T-helper 1 cell treated with Interleukin-12 subunit alpha and Interleukin-12 subunit beta and Interleukin-4 antibody, amounts not matched to agents 30 μg/mL and 1 μg/mL, for 36 hours (primary cell): ENCODE results near the gene MLC1.

Source experiments
- H3K27ac Mint-ChIP-seq: one replicate; pipeline ENCODE4 v1.8.0; 2021; ENCODE audit warnings: mild to moderate bottlenecking, mixed read lengths
- H3K27me3 Mint-ChIP-seq: one replicate; pipeline ENCODE4 v1.8.0; 2021; ENCODE audit warnings: low read depth, mixed read lengths
- H3K36me3 Mint-ChIP-seq: one replicate; pipeline ENCODE4 v1.8.0; 2021; ENCODE audit warnings: low read depth, mixed read lengths
- H3K4me1 Mint-ChIP-seq: one replicate; pipeline ENCODE4 v1.8.0; 2021; ENCODE audit warnings: low read depth, mixed read lengths
- H3K4me3 Mint-ChIP-seq: one replicate; pipeline ENCODE4 v1.8.0; 2021; ENCODE audit warnings: mild to moderate bottlenecking, moderate library complexity, mixed read lengths
- H3K9me3 Mint-ChIP-seq: one replicate; pipeline ENCODE4 v1.8.0; 2021; ENCODE audit warnings: mixed read lengths

The MLC1 gene

DNA sequence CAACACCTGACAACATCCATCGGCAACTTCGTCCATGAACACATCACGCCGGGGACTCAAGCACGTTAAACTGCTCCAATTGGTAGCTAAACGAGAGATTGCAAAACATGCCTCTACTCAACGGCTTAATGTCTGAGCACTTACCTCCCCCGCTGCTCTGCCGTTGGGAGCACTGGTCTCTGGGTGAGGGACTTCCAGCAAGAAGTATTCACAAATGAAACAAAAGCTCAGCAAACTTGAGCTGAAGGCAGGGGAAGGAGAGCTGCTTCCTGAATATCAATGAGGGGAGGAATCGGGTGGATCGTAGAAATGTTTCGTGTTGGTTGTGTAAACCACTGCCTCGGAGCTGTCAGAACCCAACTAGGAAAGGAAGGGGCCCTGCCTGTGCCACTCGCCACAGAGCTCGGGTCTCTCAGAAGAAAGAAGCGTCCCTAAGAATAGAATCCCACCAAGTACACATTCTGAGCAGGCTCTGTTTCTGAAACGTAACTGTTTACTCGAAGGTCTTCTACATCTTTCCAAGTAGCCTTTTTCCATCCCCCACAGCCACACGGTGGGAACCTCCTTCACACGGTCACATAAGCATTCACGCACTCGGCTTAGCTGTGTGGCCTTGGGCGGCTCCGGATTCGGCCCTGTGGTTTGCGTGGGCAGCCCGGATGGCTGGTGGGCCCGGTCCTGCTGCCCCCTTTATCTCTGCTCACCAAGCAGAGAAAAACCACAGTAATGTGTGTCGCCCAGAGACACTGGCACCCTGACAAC lies at the start of gene MLC1:
Gene MLC1, minus strand, starts transcription at position 216 of the 762 bp plus-strand sequence. CDS start 524 bp downstream, outside the sequence.
- H3K4me3 Mint-ChIP-seq = peak within 1 kb of the TSS; percentile 42
- H3K27me3 Mint-ChIP-seq = peaks cover 17% of the 10 kb centered on the region
- H3K4me1 Mint-ChIP-seq = peaks cover 6% of the 10 kb centered on the region
- H3K36me3 Mint-ChIP-seq = peaks cover 12% of the 10 kb centered on the region
- peaks cover 5% of the 10 kb centered on the region for H3K9me3 Mint-ChIP-seq
- H3K27ac Mint-ChIP-seq = no peak within 1 kb of the TSS

DNA sequence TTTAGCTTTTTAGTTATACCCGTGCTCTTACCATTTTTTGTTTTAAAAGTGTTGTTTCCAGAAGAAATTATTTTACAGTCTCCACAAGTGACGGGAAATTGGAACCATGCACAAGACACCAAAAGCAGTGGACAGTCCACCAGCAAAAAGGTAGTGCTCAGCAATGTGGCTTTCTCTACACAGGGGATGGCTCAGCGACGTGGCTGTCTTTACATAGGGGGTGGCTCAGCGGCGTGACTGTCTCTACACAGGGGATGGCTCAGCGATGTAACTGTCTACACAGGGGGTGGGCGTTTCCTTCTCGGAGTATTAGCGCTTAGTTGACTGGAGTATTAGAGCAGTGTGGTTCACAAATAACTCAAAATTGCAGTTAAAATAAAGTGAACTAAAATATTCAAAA lies 49.3 kb upstream of the MLC1 start:
- Mint-ChIP-seq H3K4me3 (no peak overlapping the region), H3K9me3 (no peaks in the 10 kb centered on the region), H3K36me3 (no peaks in the 10 kb centered on the region), H3K27me3 (peaks cover 45% of the 10 kb centered on the region), H3K27ac (no peak overlapping the region), H3K4me1 (no peaks in the 10 kb centered on the region)

DNA sequence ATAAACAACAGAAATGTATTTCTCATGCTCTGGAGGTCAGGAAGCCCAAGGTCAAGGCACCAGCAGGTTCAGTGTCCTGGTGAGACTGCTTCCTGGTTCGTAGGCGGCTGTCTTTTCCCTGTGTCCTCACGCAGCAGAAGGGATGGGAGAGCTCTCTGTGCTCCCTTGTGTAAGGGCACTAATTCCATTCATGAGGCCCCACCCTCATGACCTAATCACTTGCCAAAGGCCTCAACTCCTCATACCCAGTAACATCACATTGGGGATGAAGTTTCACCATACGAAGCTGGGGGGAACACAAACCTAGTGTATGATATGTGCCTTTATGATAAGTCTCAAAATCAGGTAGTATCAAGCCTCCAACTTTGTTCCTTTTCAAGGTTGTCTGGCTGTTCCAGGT lies 46.7 kb upstream of the MLC1 start:
- peaks cover 39% of the 10 kb centered on the region for H3K27me3 Mint-ChIP-seq
- no peaks in the 10 kb centered on the region for H3K36me3 Mint-ChIP-seq
- H3K4me1 Mint-ChIP-seq = no peaks in the 10 kb centered on the region
- H3K27ac Mint-ChIP-seq = no peak overlapping the region
- no peaks in the 10 kb centered on the region for H3K9me3 Mint-ChIP-seq
- H3K4me3 Mint-ChIP-seq = no peak overlapping the region

DNA sequence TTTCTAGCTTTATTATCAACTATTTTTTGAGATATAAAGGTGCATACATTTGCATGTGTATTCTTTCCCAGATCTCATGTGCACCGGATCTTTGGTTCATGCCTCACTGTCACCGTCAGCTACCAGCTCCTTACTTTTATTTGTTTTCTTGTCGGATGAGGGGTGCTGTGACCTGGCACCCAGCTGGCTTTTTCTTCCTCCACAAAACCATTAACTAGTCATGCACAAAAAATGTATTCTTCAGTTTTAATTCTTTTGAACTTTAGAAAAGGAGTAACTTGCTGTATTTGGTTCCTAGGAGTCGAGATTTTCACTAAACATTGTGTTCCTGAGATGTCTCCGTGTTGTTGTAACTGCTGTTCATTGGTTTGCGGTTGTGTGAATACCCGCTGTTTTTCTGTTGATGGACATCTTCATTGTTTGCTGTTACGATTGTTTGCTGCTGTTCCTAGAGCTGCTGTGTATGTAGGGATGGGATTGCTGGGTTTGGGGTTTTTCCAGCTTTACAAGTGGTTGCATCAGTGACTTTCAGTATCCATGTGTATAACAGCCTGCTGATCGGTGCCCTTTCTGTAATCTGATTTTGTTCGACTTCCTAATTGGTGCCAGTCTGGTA lies 44.0 kb upstream of the MLC1 start:
- no peak overlapping the region for H3K4me3 Mint-ChIP-seq
- peaks cover 38% of the 10 kb centered on the region for H3K27me3 Mint-ChIP-seq
- H3K4me1 Mint-ChIP-seq = no peaks in the 10 kb centered on the region
- no peak overlapping the region for H3K27ac Mint-ChIP-seq
- no peaks in the 10 kb centered on the region for H3K9me3 Mint-ChIP-seq
- no peaks in the 10 kb centered on the region for H3K36me3 Mint-ChIP-seq

DNA sequence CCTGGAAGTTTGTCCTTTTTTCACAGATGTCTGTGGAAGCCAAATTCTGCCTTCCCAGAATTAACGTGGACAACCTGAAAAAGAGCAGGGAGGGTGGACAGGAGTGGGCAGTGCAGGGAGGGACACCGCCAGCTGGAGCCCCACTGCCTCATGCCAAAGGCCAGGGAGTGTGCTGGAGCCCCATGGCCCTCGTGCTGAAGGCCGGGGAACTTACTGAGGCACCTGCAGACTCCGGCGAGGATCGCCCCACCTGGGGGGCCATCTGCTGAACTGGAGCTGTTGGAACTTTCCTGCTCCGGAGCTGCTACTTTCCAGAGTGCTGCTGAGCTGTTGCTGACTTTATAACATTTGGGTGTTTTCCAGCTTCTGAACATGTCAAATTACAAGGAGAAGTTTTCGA lies 39.8 kb upstream of the MLC1 start:
- Mint-ChIP-seq H3K36me3 (no peaks in the 10 kb centered on the region), H3K9me3 (peaks cover 9% of the 10 kb centered on the region), H3K4me1 (no peaks in the 10 kb centered on the region), H3K27ac (no peak overlapping the region), H3K4me3 (no peak overlapping the region), H3K27me3 (peaks cover 34% of the 10 kb centered on the region)

DNA sequence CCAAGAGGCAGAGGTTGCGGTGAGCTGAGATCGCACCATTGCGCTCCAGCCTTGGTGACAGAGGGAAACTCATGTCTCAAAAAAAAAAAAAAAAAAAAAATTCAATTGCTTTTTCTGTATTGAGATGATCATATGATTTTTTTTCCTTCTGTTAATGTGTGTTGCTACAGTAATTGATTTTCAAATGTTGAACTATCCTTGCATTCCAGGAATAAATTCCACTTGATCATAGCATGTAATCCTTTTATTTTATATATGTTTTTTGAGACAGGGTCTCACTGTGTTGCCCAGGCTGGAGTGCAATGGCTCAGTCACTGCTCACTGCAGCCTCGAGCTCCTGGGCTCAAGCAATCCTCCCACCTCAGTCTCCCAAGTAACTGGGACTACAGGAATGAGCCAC lies 37.9 kb upstream of the MLC1 start:
- no peak overlapping the region for H3K4me3 Mint-ChIP-seq
- no peak overlapping the region for H3K27ac Mint-ChIP-seq
- H3K27me3 Mint-ChIP-seq = peaks cover 32% of the 10 kb centered on the region
- peaks cover 9% of the 10 kb centered on the region for H3K9me3 Mint-ChIP-seq
- H3K4me1 Mint-ChIP-seq = no peaks in the 10 kb centered on the region
- no peaks in the 10 kb centered on the region for H3K36me3 Mint-ChIP-seq

DNA sequence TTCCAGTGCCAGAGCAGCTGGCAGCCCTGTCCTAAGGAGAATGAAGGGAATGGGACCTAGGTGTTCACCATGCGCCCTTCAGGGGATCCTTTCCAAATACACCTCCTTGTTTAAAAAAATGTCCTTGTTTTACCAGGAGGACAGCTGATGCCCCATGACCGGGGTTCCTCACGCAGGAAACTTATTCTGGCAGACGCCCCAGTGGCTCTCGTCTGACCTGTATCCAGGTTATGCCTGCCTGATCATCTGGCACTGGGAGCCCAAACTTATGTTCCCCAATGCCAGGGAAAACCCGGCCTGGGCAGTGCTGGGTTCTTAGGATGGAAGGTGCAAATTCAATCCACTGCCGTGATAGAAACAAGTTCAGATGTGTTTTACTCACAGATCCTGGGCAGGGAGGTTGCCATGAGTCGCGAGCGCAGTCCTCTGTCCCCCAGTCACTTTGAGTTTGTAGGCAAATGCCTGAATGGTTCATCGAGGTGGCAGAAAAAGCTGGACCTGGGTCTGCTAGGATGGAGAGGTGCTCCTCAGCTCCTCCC lies 36.0 kb upstream of the MLC1 start:
- peaks cover 31% of the 10 kb centered on the region for H3K27me3 Mint-ChIP-seq
- no peak overlapping the region for H3K4me3 Mint-ChIP-seq
- no peaks in the 10 kb centered on the region for H3K36me3 Mint-ChIP-seq
- H3K27ac Mint-ChIP-seq = no peak overlapping the region
- H3K4me1 Mint-ChIP-seq = no peaks in the 10 kb centered on the region
- peaks cover 9% of the 10 kb centered on the region for H3K9me3 Mint-ChIP-seq

DNA sequence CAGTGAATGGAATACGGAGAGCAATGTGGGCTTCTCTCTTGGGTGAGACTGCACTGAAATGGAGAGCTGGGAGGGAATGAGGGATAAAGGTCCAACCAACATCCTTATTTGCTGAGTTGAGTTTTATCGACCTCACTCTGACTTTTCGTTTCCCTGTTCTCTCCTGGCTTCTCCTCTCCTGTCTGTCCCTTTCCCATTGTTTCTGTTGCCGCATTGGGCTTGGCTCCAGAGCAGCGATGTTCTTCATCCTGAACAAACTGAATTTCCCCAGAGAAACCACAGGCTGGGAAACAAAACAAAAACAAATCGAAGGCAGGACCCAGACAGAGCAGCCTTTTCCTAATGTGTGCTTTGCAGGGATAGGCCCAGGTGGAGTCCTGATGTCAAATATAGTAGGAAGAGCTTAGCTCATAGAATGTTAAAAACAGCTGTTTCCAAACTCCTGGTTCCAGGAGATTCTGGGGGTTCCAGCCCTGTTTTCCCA lies 34.6 kb upstream of the MLC1 start:
- no peak overlapping the region for H3K4me3 Mint-ChIP-seq
- peaks cover 27% of the 10 kb centered on the region for H3K27me3 Mint-ChIP-seq
- H3K9me3 Mint-ChIP-seq = peaks cover 9% of the 10 kb centered on the region
- H3K36me3 Mint-ChIP-seq = no peaks in the 10 kb centered on the region
- no peak overlapping the region for H3K27ac Mint-ChIP-seq
- no peaks in the 10 kb centered on the region for H3K4me1 Mint-ChIP-seq

DNA sequence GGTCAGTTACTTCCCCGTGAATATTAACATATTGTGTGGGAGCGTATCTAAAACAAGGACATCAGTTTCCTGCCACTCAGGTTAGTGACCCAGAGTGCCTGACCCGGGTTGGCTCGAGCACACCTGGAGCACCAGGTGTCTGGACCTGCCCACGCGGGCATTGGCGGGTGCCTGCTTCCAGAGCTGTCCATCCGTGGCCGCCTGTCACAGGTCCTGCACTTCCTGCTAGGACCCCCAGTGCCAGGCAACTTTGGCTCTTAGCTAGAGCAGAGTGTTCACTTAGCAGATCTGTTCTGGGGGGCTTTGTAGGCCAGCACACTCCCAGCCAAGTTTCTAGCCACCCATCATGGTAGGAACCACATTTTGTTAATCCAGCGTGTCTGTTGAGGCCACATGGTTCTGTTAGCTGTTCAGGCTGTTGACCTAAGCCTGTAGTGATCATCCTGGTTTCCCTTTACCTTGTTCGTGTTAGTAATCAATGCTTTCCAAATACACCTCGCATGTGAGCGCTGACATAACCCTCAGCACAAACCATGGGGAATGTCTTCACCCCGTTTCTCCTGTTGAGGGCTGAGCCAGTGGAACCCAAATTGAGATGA lies 34.0 kb upstream of the MLC1 start:
- Mint-ChIP-seq H3K27ac (no peak overlapping the region), H3K27me3 (peaks cover 24% of the 10 kb centered on the region), H3K4me3 (no peak overlapping the region), H3K9me3 (peaks cover 9% of the 10 kb centered on the region), H3K4me1 (no peaks in the 10 kb centered on the region), H3K36me3 (no peaks in the 10 kb centered on the region)

DNA sequence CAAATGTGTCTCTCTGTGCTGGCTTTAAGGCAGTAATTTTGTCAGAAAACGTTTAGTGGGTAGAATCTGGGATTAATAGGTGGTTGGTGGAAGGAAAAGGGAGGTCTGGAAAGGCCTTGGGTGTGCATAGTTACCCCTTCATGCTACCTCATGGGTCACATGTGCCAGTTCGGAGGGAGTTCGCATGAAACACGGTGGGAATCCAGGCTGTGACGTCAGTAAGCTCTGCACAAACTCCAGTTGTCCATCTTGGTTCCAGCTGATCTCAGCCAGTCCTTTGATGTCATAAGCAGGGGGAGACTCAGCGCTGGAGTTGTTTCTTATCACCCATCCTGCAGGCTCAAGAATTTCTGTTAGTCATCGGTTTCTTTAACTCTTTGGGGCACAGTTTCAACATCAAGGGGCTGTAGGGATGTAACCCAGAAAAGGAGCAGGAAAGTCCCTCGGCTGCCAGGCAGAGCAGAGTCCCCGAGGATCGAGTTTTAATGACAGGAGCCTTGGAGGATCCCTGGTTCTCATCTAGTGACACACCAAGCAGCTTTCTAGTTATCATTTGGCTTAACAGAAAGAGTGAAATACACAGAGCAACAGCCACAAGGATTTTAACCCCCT lies 33.4 kb upstream of the MLC1 start:
- no peaks in the 10 kb centered on the region for H3K4me1 Mint-ChIP-seq
- no peaks in the 10 kb centered on the region for H3K36me3 Mint-ChIP-seq
- H3K4me3 Mint-ChIP-seq = no peak overlapping the region
- H3K27ac Mint-ChIP-seq = no peak overlapping the region
- H3K27me3 Mint-ChIP-seq = peaks cover 18% of the 10 kb centered on the region
- H3K9me3 Mint-ChIP-seq = peaks cover 4% of the 10 kb centered on the region

DNA sequence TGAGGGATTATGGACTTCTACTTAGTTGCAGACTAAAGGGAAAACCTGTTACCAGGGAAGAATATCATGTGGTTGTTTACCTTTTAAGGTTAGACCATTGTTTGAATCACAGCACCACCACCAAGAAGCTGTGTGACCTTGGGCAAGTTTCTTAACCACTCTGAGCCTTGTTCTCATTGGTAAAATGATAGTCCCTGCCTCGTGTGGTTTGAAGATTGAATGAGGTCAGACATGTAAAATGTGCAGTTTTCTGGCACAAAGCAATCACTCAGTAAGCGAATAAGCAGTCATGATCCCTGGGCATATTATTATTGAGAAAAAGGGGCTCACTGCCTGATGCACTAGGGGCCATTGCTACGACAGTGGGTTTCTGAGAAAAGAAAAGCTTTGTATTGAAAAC lies 32.9 kb upstream of the MLC1 start:
- H3K27ac Mint-ChIP-seq = no peak overlapping the region
- H3K4me3 Mint-ChIP-seq = no peak overlapping the region
- peaks cover 16% of the 10 kb centered on the region for H3K27me3 Mint-ChIP-seq

DNA sequence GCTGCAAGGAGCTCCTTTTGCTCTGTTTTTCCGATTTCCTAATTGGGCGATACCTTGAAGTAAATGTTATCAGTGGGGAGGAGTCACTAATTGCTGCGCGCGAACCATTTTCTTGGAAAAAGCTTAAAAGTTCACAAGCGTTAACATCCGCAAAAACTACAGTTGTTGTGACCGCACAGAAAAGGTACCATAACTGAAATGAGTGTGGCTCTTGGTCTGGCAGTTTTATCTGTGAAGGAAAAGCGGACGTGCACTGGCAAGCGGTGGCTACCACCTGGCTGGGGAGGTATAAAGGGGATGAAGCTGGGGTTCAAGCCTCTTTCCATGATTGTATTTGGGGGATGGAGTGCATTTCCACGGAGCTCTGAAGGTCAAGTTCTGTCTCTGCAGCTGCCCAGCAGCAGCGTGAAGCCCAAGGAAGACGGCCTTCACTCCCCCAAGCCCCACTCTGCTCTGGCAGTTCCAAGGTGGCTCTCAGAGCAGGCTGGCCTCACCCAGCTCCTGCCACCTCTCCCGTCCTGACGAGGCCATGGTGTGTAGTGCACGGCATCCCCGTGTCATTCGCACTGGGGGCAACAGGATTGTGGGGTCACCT lies 32.0 kb upstream of the MLC1 start:
- H3K4me1 Mint-ChIP-seq = peaks cover 7% of the 10 kb centered on the region
- H3K36me3 Mint-ChIP-seq = no peaks in the 10 kb centered on the region
- peaks cover 20% of the 10 kb centered on the region for H3K27me3 Mint-ChIP-seq
- H3K27ac Mint-ChIP-seq = no peak overlapping the region
- no peaks in the 10 kb centered on the region for H3K9me3 Mint-ChIP-seq
- no peak overlapping the region for H3K4me3 Mint-ChIP-seq

More for the DNA sequence above, 32.9 kb upstream of the MLC1 start:
- Mint-ChIP-seq H3K4me1 (no peaks in the 10 kb centered on the region), H3K9me3 (no peaks in the 10 kb centered on the region), H3K36me3 (no peaks in the 10 kb centered on the region)

DNA sequence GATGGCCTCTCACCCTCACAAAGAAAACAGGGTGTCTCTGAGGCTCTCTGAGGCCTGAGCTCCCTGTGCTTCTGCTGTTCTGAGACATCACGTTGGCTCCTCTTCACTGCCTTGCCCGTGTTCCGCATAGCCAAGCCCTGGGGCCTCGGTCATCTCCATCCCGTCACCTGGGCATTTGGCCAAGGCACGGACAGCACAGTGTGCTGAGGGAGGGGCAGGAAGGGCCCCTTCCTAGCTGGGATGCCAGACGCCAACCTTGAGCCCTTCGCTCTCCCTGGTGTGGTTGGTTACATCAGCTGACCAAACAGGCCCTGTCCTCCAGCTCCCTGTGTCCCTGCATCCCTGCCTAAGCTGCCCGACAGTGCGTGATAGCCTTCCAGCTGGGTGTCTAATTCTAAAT lies 30.5 kb upstream of the MLC1 start:
- Mint-ChIP-seq H3K4me3 (no peak overlapping the region), H3K4me1 (peaks cover 17% of the 10 kb centered on the region), H3K27me3 (peaks cover 18% of the 10 kb centered on the region), H3K36me3 (no peaks in the 10 kb centered on the region), H3K9me3 (no peaks in the 10 kb centered on the region), H3K27ac (no peak overlapping the region)
